PFSK-1 (cell line): ENCODE measurements around the gene NLN.

Experiments
- POLR2AphosphoS5 ChIP-seq: IDR thresholded peaks from 2 replicates; pipeline ENCODE4 v1.6.1; 2012; ENCODE audit warnings: low read depth, mild to moderate bottlenecking, control low read depth, low read length, moderate library complexity
- REST ChIP-seq, 2 experiments: IDR thresholded peaks; 2 replicates each; pipeline versions ENCODE4 v1.6.1 to v1.8.0; 2011 to 2012; ENCODE audit warnings: low read depth in 2 of 2, low read length in 2 of 2, control low read depth in 1 of 2, inconsistent platforms in 1 of 2, mild to moderate bottlenecking in 1 of 2, moderate library complexity in 1 of 2; ENCODE audit not compliant: insufficient read depth in 1 of 2

GRCh38 chr5:65727491-65728156 is 5.6 kb downstream of the NLN start:
- TF ChIP-seq REST (IDR thresholded peaks at IDR 0.05; ENCODE audit: insufficient read depth in 1 of 2, low read depth in 2 of 2, low read length in 2 of 2) (no peak), POLR2AphosphoS5 (no peak)
